Measurements from ENCODE around the gene DUSP28.

DUSP28 gene

GRCh38 chr2:240583774-240584173 lies 23.6 kb downstream of the DUSP28 start:
- DNase-seq (ENCODE audit: extremely low spot score), result no peak
- TF ChIP-seq CTBP1 (IDR thresholded peaks at IDR 0.05; ENCODE audit: borderline replicate concordance) (no peak), TARDBP (IDR thresholded peaks at IDR 0.05) (no peak), ZNF384 (IDR thresholded peaks at IDR 0.05) (no peak), SP1 (IDR thresholded peaks at IDR 0.05) (no peak), FOXM1 (IDR thresholded peaks at IDR 0.05; ENCODE audit: borderline replicate concordance) (no peak), FOXK2 (IDR thresholded peaks at IDR 0.05) (no peak), ELF4 (IDR thresholded peaks at IDR 0.05) (no peak), SUZ12 (IDR thresholded peaks at IDR 0.05) (no peak), FOXA1 (IDR thresholded peaks at IDR 0.05) (no peak), BHLHE40 (IDR thresholded peaks at IDR 0.05; ENCODE audit: borderline replicate concordance) (no peak), ARNT (IDR thresholded peaks at IDR 0.05) (no peak), NFRKB (IDR thresholded peaks at IDR 0.05) (no peak)
- CTCF ChIA-PET, result no interaction called here
- POLR2A ChIA-PET, result no interaction called here

GRCh38 chr2:240584486-240585031 lies 24.4 kb downstream of the DUSP28 start:
- POLR2A ChIA-PET, result interaction anchor here (1.4 to 2.9 kb wide), 2 partner anchors 15 to 19 kb away, joined by 3 to 23 read pairs; no protein-coding TSS in a partner anchor
- TF ChIP-seq ZNF384 (IDR thresholded peaks at IDR 0.05) (no peak), ARNT (IDR thresholded peaks at IDR 0.05) (no peak)
- CTCF ChIA-PET, result interaction anchor here (0.6 kb wide), 1 partner anchor 11 kb away, joined by 3 read pairs; no protein-coding TSS in a partner anchor
- no peak for DNase-seq (ENCODE audit: extremely low spot score)

- ChIA-PET POLR2A (interaction anchor here (1.4 to 2.9 kb wide), 3 partner anchors 16 to 38 kb away, joined by 3 to 23 read pairs (median 6); no protein-coding TSS in a partner anchor), CTCF (interaction anchor here (0.6 kb wide), 1 partner anchor 12 kb away, joined by 3 read pairs; no protein-coding TSS in a partner anchor)
- TF ChIP-seq NFRKB (IDR thresholded peaks at IDR 0.05), result no peak
- no peak for TF ChIP-seq SP1 (IDR thresholded peaks at IDR 0.05)
- no peak for TF ChIP-seq ZNF384 (IDR thresholded peaks at IDR 0.05)
- TF ChIP-seq CTBP1 (IDR thresholded peaks at IDR 0.05; ENCODE audit: borderline replicate concordance), result no peak
- no peak for TF ChIP-seq SUZ12 (IDR thresholded peaks at IDR 0.05)
- TF ChIP-seq LEF1 (IDR thresholded peaks at IDR 0.05; ENCODE audit: borderline replicate concordance), result no peak
- TF ChIP-seq FOXK2 (IDR thresholded peaks at IDR 0.05), result no peak
- no peak for TF ChIP-seq PKNOX1 (IDR thresholded peaks at IDR 0.05)
- TF ChIP-seq TARDBP (IDR thresholded peaks at IDR 0.05), result no peak
- no peak for TF ChIP-seq FOXA1 (IDR thresholded peaks at IDR 0.05)
- no peak for TF ChIP-seq HDGF (IDR thresholded peaks at IDR 0.05; ENCODE audit: borderline replicate concordance)
- no peak for TF ChIP-seq L3MBTL2 (conservative IDR thresholded peaks at IDR 0.05)
- TF ChIP-seq ELF4 (IDR thresholded peaks at IDR 0.05), result no peak
- no peak for TF ChIP-seq BHLHE40 (IDR thresholded peaks at IDR 0.05; ENCODE audit: borderline replicate concordance)
- TF ChIP-seq FOXM1 (IDR thresholded peaks at IDR 0.05; ENCODE audit: borderline replicate concordance), result no peak
- no peak for TF ChIP-seq ARNT (IDR thresholded peaks at IDR 0.05)
- DNase-seq (ENCODE audit: extremely low spot score), result no peak
Observed at GRCh38 chr2:240585101-240585500, 24.9 kb downstream of the DUSP28 start.

GRCh38 chr2:240585681-240586197 lies 25.6 kb downstream of the DUSP28 start:
- CTCF ChIA-PET, result interaction anchor here (1.2 kb wide), 1 partner anchor 10 kb away, joined by 3 read pairs; no protein-coding TSS in a partner anchor
- TF ChIP-seq BHLHE40 (IDR thresholded peaks at IDR 0.05; ENCODE audit: borderline replicate concordance) (no peak), NFRKB (IDR thresholded peaks at IDR 0.05) (no peak), FOXK2 (IDR thresholded peaks at IDR 0.05) (no peak), PKNOX1 (IDR thresholded peaks at IDR 0.05) (no peak), TARDBP (IDR thresholded peaks at IDR 0.05) (no peak), HDGF (IDR thresholded peaks at IDR 0.05; ENCODE audit: borderline replicate concordance) (no peak), SUZ12 (IDR thresholded peaks at IDR 0.05) (no peak), CTBP1 (IDR thresholded peaks at IDR 0.05; ENCODE audit: borderline replicate concordance) (no peak), ELF4 (IDR thresholded peaks at IDR 0.05) (no peak), ZNF384 (IDR thresholded peaks at IDR 0.05) (no peak), LEF1 (IDR thresholded peaks at IDR 0.05; ENCODE audit: borderline replicate concordance) (no peak), FOXA1 (IDR thresholded peaks at IDR 0.05) (no peak), SP1 (IDR thresholded peaks at IDR 0.05) (no peak), L3MBTL2 (conservative IDR thresholded peaks at IDR 0.05) (no peak), FOXM1 (IDR thresholded peaks at IDR 0.05; ENCODE audit: borderline replicate concordance) (no peak), ARNT (IDR thresholded peaks at IDR 0.05) (no peak)
- POLR2A ChIA-PET, result interaction anchor here (1.0 to 2.9 kb wide), 15 partner anchors 9 to 572 kb away, joined by 3 to 23 read pairs (median 4); partner anchors contain the start of gene RNPEPL1
- DNase-seq (ENCODE audit: extremely low spot score), result no peak

GRCh38 chr2:240586198-240586918 lies 26.2 kb downstream of the DUSP28 start, which contains the start of gene CAPN10:
Gene CAPN10 (plus strand): TSS chr2:240586734. CDS start chr2:240586912, 178 bp downstream.
- CTCF ChIA-PET, result interaction anchor here (0.9 to 1.5 kb wide), 3 partner anchors 9 to 21 kb away, joined by 3 to 8 read pairs (median 3); no protein-coding TSS in a partner anchor
- POLR2A ChIA-PET, result interaction anchor here (0.6 to 2.9 kb wide), 21 partner anchors 9 to 572 kb away, joined by 3 to 23 read pairs (median 4); partner anchors contain the start of gene RNPEPL1
- TF ChIP-seq PKNOX1 (IDR thresholded peaks at IDR 0.05) (no peak), ELF4 (IDR thresholded peaks at IDR 0.05) (peak; percentile 59; the same call in 1 of the 2 replicates), L3MBTL2 (conservative IDR thresholded peaks at IDR 0.05) (peak; percentile 86), FOXA1 (IDR thresholded peaks at IDR 0.05) (no peak), ZNF384 (IDR thresholded peaks at IDR 0.05) (no peak), HDGF (IDR thresholded peaks at IDR 0.05; ENCODE audit: borderline replicate concordance) (no peak)
- peak; percentile 92 for DNase-seq (ENCODE audit: extremely low spot score)

All from HEK293T (cell line).